Neural crest cell (in vitro differentiated cells): ENCODE results near the gene CEP120. TPM values are rescaled to one million over a fixed set of nuclear protein-coding genes. Genes with fewer than 3 reads are reported as not detected.

Experiments
- DNase-seq: peaks from one replicate; pipeline ENCODE4 v3.0.0; 2021; ENCODE audit warnings: low read depth, mixed read lengths, low spot score
- H3K27ac Mint-ChIP-seq: one replicate; pipeline ENCODE4 v1.8.0; 2021; ENCODE audit warnings: mild to moderate bottlenecking, mixed read lengths; ENCODE audit not compliant: unreplicated experiment
- H3K27me3 Mint-ChIP-seq: 2 replicates; pipeline ENCODE4 v1.8.0; 2021; ENCODE audit warnings: low read depth, mild to moderate bottlenecking, mixed read lengths
- H3K36me3 Mint-ChIP-seq: 2 replicates; pipeline ENCODE4 v1.8.0; 2021; ENCODE audit warnings: low read depth, mild to moderate bottlenecking, mixed read lengths
- H3K4me1 Mint-ChIP-seq: 2 replicates; pipeline ENCODE4 v1.8.0; 2021; ENCODE audit warnings: mixed read lengths
- H3K4me3 Mint-ChIP-seq: one replicate; pipeline ENCODE4 v1.8.0; 2021; ENCODE audit warnings: mild to moderate bottlenecking, mixed read lengths
- H3K9me3 Mint-ChIP-seq: 2 replicates; pipeline ENCODE4 v1.8.0; 2021; ENCODE audit warnings: mixed read lengths
- CTCF ChIP-seq: fragments of 200-600 bp; sonication (generic); conservative IDR thresholded peaks from 2 replicates; pipeline ENCODE4 v1.5.0; 2021; ENCODE audit warnings: antibody characterized with exemption, mild to moderate bottlenecking
- total RNA-seq: library from RNA; stranded (reverse); gene quantifications from 2 replicates; pipeline ENCODE4 v1.2.1, GENCODE V29; 2021

The CEP120 gene
- total RNA-seq, 1 donor from 2014 or later: 26.0 TPM

- no peak overlapping the region for H3K27ac Mint-ChIP-seq
- no peak overlapping the region for H3K4me3 Mint-ChIP-seq
- no peaks in the 10 kb centered on the region for H3K9me3 Mint-ChIP-seq
- H3K4me1 Mint-ChIP-seq: no peaks in the 10 kb centered on the region
- TF ChIP-seq CTCF: no peak
- H3K27me3 Mint-ChIP-seq: no peaks in the 10 kb centered on the region
- no peak for DNase-seq
- H3K36me3 Mint-ChIP-seq: peaks cover 22% of the 10 kb centered on the region
Measured at GRCh38 chr5:123398058-123398733, 25.0 kb downstream of the CEP120 start.

GRCh38 chr5:123397538-123397937, 25.7 kb downstream of the CEP120 start:
- DNase-seq: no peak
- no peaks in the 10 kb centered on the region for H3K27me3 Mint-ChIP-seq
- H3K36me3 Mint-ChIP-seq: peaks cover 18% of the 10 kb centered on the region
- H3K27ac Mint-ChIP-seq: no peak overlapping the region
- no peaks in the 10 kb centered on the region for H3K4me1 Mint-ChIP-seq
- H3K9me3 Mint-ChIP-seq: no peaks in the 10 kb centered on the region
- TF ChIP-seq CTCF: no peak
- H3K4me3 Mint-ChIP-seq: no peak overlapping the region

GRCh38 chr5:123391009-123391408, 32.2 kb downstream of the CEP120 start:
- no peak overlapping the region for H3K4me3 Mint-ChIP-seq
- no peak overlapping the region for H3K27ac Mint-ChIP-seq
- no peaks in the 10 kb centered on the region for H3K4me1 Mint-ChIP-seq
- no peak for TF ChIP-seq CTCF
- no peak for DNase-seq
- H3K27me3 Mint-ChIP-seq: no peaks in the 10 kb centered on the region
- no peaks in the 10 kb centered on the region for H3K9me3 Mint-ChIP-seq
- peaks cover 8% of the 10 kb centered on the region for H3K36me3 Mint-ChIP-seq

- TF ChIP-seq CTCF: no peak
- Mint-ChIP-seq H3K4me3 (no peak overlapping the region), H3K27me3 (no peaks in the 10 kb centered on the region), H3K9me3 (no peaks in the 10 kb centered on the region), H3K4me1 (no peaks in the 10 kb centered on the region), H3K27ac (no peak overlapping the region), H3K36me3 (peaks cover 8% of the 10 kb centered on the region)
- DNase-seq: no peak
Measured at GRCh38 chr5:123389794-123390193, 33.4 kb downstream of the CEP120 start.

- TF ChIP-seq CTCF: no peak
- no peak overlapping the region for H3K4me3 Mint-ChIP-seq
- no peaks in the 10 kb centered on the region for H3K4me1 Mint-ChIP-seq
- H3K36me3 Mint-ChIP-seq: peaks cover 6% of the 10 kb centered on the region
- no peaks in the 10 kb centered on the region for H3K27me3 Mint-ChIP-seq
- DNase-seq: no peak
- no peaks in the 10 kb centered on the region for H3K9me3 Mint-ChIP-seq
- no peak overlapping the region for H3K27ac Mint-ChIP-seq
Measured at GRCh38 chr5:123387313-123387712, 35.9 kb downstream of the CEP120 start.
